BE2C (cell line): ENCODE measurements around the gene CEP164.

Experiments
- DNase-seq: peaks from one replicate; pipeline ENCODE4 v3.0.0-alpha.2; 2020
- H3K27me3 ChIP-seq: fragments of 250-450 bp; sonication (Bioruptor Pico); 2 replicates; pipeline ENCODE4 v1.5.1; 2020; ENCODE audit warnings: mild to moderate bottlenecking
- H3K36me3 ChIP-seq: fragments of 250-450 bp; sonication (Bioruptor Pico); 2 replicates; pipeline ENCODE4 v1.5.1; 2020; ENCODE audit warnings: mild to moderate bottlenecking
- H3K4me1 ChIP-seq: fragments of 250-450 bp; sonication (Bioruptor Pico); 2 replicates; pipeline ENCODE4 v1.5.1; 2020
- H3K4me3 ChIP-seq: 2 replicates; pipeline ENCODE4 v1.5.1; 2011; ENCODE audit warnings: low read depth, low read length
- H3K9me3 ChIP-seq: fragments of 250-450 bp; sonication (Bioruptor Pico); 2 replicates; pipeline ENCODE4 v1.5.1; 2020
- CTCF ChIP-seq: IDR thresholded peaks from 2 replicates; pipeline ENCODE4 v1.5.1; 2012; ENCODE audit warnings: mild to moderate bottlenecking, low read depth, low read length

CEP164 gene

GRCh38 chr11:117387992-117388755, 60.5 kb downstream of the CEP164 start:
- H3K36me3 ChIP-seq, result peaks cover 21% of the 10 kb centered on the region
- no peak overlapping the region for H3K4me3 ChIP-seq
- no peaks in the 10 kb centered on the region for H3K9me3 ChIP-seq
- no peaks in the 10 kb centered on the region for H3K27me3 ChIP-seq
- no peak for DNase-seq
- no peaks in the 10 kb centered on the region for H3K4me1 ChIP-seq
- TF ChIP-seq CTCF, result no peak

- Histone ChIP-seq H3K9me3 (no peaks in the 10 kb centered on the region), H3K36me3 (peaks cover 34% of the 10 kb centered on the region), H3K4me1 (no peaks in the 10 kb centered on the region), H3K27me3 (no peaks in the 10 kb centered on the region), H3K4me3 (no peak overlapping the region)
- DNase-seq, result no peak
- no peak for TF ChIP-seq CTCF
Observed at GRCh38 chr11:117390743-117391142, 63.1 kb downstream of the CEP164 start.

GRCh38 chr11:117391181-117391580, 63.5 kb downstream of the CEP164 start:
- Histone ChIP-seq H3K27me3 (no peaks in the 10 kb centered on the region), H3K4me3 (no peak overlapping the region), H3K36me3 (peaks cover 34% of the 10 kb centered on the region), H3K9me3 (no peaks in the 10 kb centered on the region), H3K4me1 (no peaks in the 10 kb centered on the region)
- TF ChIP-seq CTCF, result no peak
- DNase-seq, result no peak

- Histone ChIP-seq H3K27me3 (no peaks in the 10 kb centered on the region), H3K9me3 (no peaks in the 10 kb centered on the region), H3K4me3 (no peak overlapping the region), H3K4me1 (no peaks in the 10 kb centered on the region), H3K36me3 (peaks cover 36% of the 10 kb centered on the region)
- DNase-seq, result no peak
- TF ChIP-seq CTCF, result no peak
Observed at GRCh38 chr11:117392001-117392690, 64.5 kb downstream of the CEP164 start.

- Histone ChIP-seq H3K9me3 (no peaks in the 10 kb centered on the region), H3K4me1 (no peaks in the 10 kb centered on the region), H3K4me3 (no peak overlapping the region), H3K27me3 (no peaks in the 10 kb centered on the region), H3K36me3 (peaks cover 43% of the 10 kb centered on the region)
- DNase-seq, result no peak
- TF ChIP-seq CTCF, result no peak
Observed at GRCh38 chr11:117392979-117393378, 65.3 kb downstream of the CEP164 start.
